Gastrocnemius medialis (tissue), 4 donors: ENCODE data around the gene KIAA1217.

Experiments used
- CTCF ChIP-seq, 5 experiments: fragments of 450-650 bp in 3 of 5; fragments of 200-600 bp in 2 of 5; sonication (generic) in 2 of 5; IDR thresholded peaks in 4 of 5; conservative IDR thresholded peaks in 1 of 5; 1 replicate in 4 of 5; 2 replicates in 1 of 5; pipeline ENCODE4 v1.5.1; 2016 to 2019; ENCODE audit warnings: antibody characterized with exemption in 5 of 5, mild to moderate bottlenecking in 3 of 5, moderate library complexity in 3 of 5
- POLR2A ChIP-seq, 2 donors: fragments of 450-650 bp; IDR thresholded peaks; one replicate each; pipeline ENCODE4 v1.6.1; 2017; ENCODE audit warnings: antibody characterized with exemption in 2 of 2, mild to moderate bottlenecking in 2 of 2, moderate library complexity in 2 of 2

- TF ChIP-seq CTCF (IDR thresholded peaks at IDR 0.05 in 4 of 5, conservative IDR thresholded peaks at IDR 0.05 in 1 of 5) (peak in 1 of 5 experiments; percentile 14), POLR2A (IDR thresholded peaks at IDR 0.05) (no peak)
Observed at GRCh38 chr10:24462889-24463552, 254.1 kb downstream of the KIAA1217 start.
